ENCODE measurements around the gene KCNJ5.
A peak's percentile ranks its signal among the peaks of the same experiment; 100 is the strongest.

The KCNJ5 gene

GRCh38 chr11:128931066-128931465, 39.9 kb downstream of the KCNJ5 start:
- TF ChIP-seq SPI1 (IDR thresholded peaks at IDR 0.05; ENCODE audit: borderline replicate concordance, low read depth), result peak; percentile 18; the same call in 1 of the 2 replicates
- TF ChIP-seq POLR2AphosphoS5 (IDR thresholded peaks at IDR 0.05; ENCODE audit: low read depth), result no peak
- no peak for TF ChIP-seq GABPA (IDR thresholded peaks at IDR 0.05; ENCODE audit: low read depth)
- no peaks in the 10 kb centered on the region for H3K27me3 ChIP-seq (ENCODE audit: insufficient read depth, poor library complexity, severe bottlenecking)
- no peak overlapping the region for H3K4me3 ChIP-seq (replicated peaks; ENCODE audit: insufficient read depth, low read length)
- H3K27ac ChIP-seq (replicated peaks), result no peak overlapping the region
- no peak for DNase-seq (ENCODE audit: low read depth in 1 of 2, low spot score in 1 of 2)

GRCh38 chr11:128931668-128932067, 40.5 kb downstream of the KCNJ5 start:
- TF ChIP-seq CTCF (IDR thresholded peaks at IDR 0.05; ENCODE audit: insufficient read depth, low read length), result no peak
- TF ChIP-seq GABPA (IDR thresholded peaks at IDR 0.05; ENCODE audit: low read depth), result no peak
- no peak for TF ChIP-seq SPI1 (IDR thresholded peaks at IDR 0.05; ENCODE audit: borderline replicate concordance, low read depth)
- no peaks in the 10 kb centered on the region for H3K27me3 ChIP-seq (ENCODE audit: insufficient read depth, poor library complexity, severe bottlenecking)
- no peak for DNase-seq (ENCODE audit: low read depth in 1 of 2, low spot score in 1 of 2)
- H3K27ac ChIP-seq (replicated peaks), result no peak overlapping the region
- H3K4me3 ChIP-seq (replicated peaks; ENCODE audit: insufficient read depth, low read length), result no peak overlapping the region

GRCh38 chr11:128933481-128934178, 42.5 kb downstream of the KCNJ5 start:
- Histone ChIP-seq H3K27me3 (ENCODE audit: insufficient read depth, poor library complexity, severe bottlenecking) (no peaks in the 10 kb centered on the region), H3K27ac (replicated peaks) (no peak overlapping the region), H3K4me3 (replicated peaks; ENCODE audit: insufficient read depth, low read length) (no peak overlapping the region)
- no peak for TF ChIP-seq POLR2AphosphoS5 (IDR thresholded peaks at IDR 0.05; ENCODE audit: low read depth)
- no peak for TF ChIP-seq GABPA (IDR thresholded peaks at IDR 0.05; ENCODE audit: low read depth)
- TF ChIP-seq REST (IDR thresholded peaks at IDR 0.05; ENCODE audit: insufficient replicate concordance, low read depth), result no peak
- TF ChIP-seq CTCF (IDR thresholded peaks at IDR 0.05; ENCODE audit: insufficient read depth, low read length), result no peak
- no peak for TF ChIP-seq SPI1 (IDR thresholded peaks at IDR 0.05; ENCODE audit: borderline replicate concordance, low read depth)
- DNase-seq (ENCODE audit: low read depth in 1 of 2, low spot score in 1 of 2), result no peak

- DNase-seq (ENCODE audit: low read depth in 1 of 2, low spot score in 1 of 2), result no peak
- no peak overlapping the region for H3K4me3 ChIP-seq (replicated peaks; ENCODE audit: insufficient read depth, low read length)
These were observed 43.2 kb downstream of the KCNJ5 start for GRCh38 chr11:128934351-128934750.

More at GRCh38 chr11:128934351-128934750, 43.2 kb downstream of the KCNJ5 start:
- TF ChIP-seq GABPA (IDR thresholded peaks at IDR 0.05; ENCODE audit: low read depth), result no peak
- TF ChIP-seq POLR2AphosphoS5 (IDR thresholded peaks at IDR 0.05; ENCODE audit: low read depth), result no peak
- TF ChIP-seq SPI1 (IDR thresholded peaks at IDR 0.05; ENCODE audit: borderline replicate concordance, low read depth), result no peak
- no peak for TF ChIP-seq CTCF (IDR thresholded peaks at IDR 0.05; ENCODE audit: insufficient read depth, low read length)
- TF ChIP-seq REST (IDR thresholded peaks at IDR 0.05; ENCODE audit: insufficient replicate concordance, low read depth), result no peak
- Histone ChIP-seq H3K27ac (replicated peaks) (no peak overlapping the region), H3K27me3 (ENCODE audit: insufficient read depth, poor library complexity, severe bottlenecking) (no peaks in the 10 kb centered on the region)

Data from HL-60 (cell line).